NCI-H774 (cell line): ENCODE measurements around the gene ARAP1.

ENCODE experiments used
- DNase-seq: peaks from one replicate; lab custom pipeline; 2025; lab: John Stamatoyannopoulos, UW

ARAP1 gene

GRCh38 chr11:72779495-72780128 is 27.4 kb upstream of the ARAP1 start:
- no peak for DNase-seq

- no peak for DNase-seq
These were observed 26.6 kb upstream of the ARAP1 start for GRCh38 chr11:72778535-72779494.

- no peak for DNase-seq
These were observed 25.6 kb upstream of the ARAP1 start for GRCh38 chr11:72777755-72778278.

- no peak for DNase-seq
These were observed 24.9 kb upstream of the ARAP1 start for GRCh38 chr11:72776844-72777754.

- no peak for DNase-seq
These were observed 24.1 kb upstream of the ARAP1 start for GRCh38 chr11:72776117-72776843.

GRCh38 chr11:72775288-72776110 is 23.3 kb upstream of the ARAP1 start:
- DNase-seq, result no peak

GRCh38 chr11:72774499-72774898 is 22.3 kb upstream of the ARAP1 start:
- no peak for DNase-seq

GRCh38 chr11:72773696-72774095 is 21.5 kb upstream of the ARAP1 start:
- DNase-seq, result no peak

- DNase-seq, result no peak
These were observed 21.1 kb upstream of the ARAP1 start for GRCh38 chr11:72773291-72773690.

GRCh38 chr11:72772059-72772458 is 19.9 kb upstream of the ARAP1 start:
- no peak for DNase-seq

- DNase-seq, result no peak
These were observed 19.3 kb upstream of the ARAP1 start for GRCh38 chr11:72771507-72771906.

GRCh38 chr11:72770799-72771198 is 18.6 kb upstream of the ARAP1 start:
- DNase-seq, result no peak

GRCh38 chr11:72769680-72770079 is 17.5 kb upstream of the ARAP1 start:
- DNase-seq, result no peak

- no peak for DNase-seq
These were observed 16.4 kb upstream of the ARAP1 start for GRCh38 chr11:72768581-72768980.

- DNase-seq, result no peak
These were observed 15.2 kb upstream of the ARAP1 start for GRCh38 chr11:72767203-72768062.

GRCh38 chr11:72766152-72766902 is 14.1 kb upstream of the ARAP1 start:
- no peak for DNase-seq

GRCh38 chr11:72764503-72764902 is 12.3 kb upstream of the ARAP1 start:
- DNase-seq, result peak; percentile 29

- no peak for DNase-seq
These were observed 11.6 kb upstream of the ARAP1 start for GRCh38 chr11:72763823-72764222.
